H9 (cell line): ENCODE data around the gene SLC7A1. TPM values are rescaled to one million over a fixed set of nuclear protein-coding genes. Genes with fewer than 3 reads are reported as not detected.
A peak's percentile ranks its signal among the peaks of the same experiment; 100 is the strongest.

Experiments used
- DNase-seq: peaks from one replicate; pipeline ENCODE4 v3.0.0-alpha.2; 2017
- H2AFZ ChIP-seq: one replicate; pipeline ENCODE4 v1.6.1; 2013; ENCODE audit warnings: mild to moderate bottlenecking, low read length, control low read depth, moderate library complexity
- H2AK5ac ChIP-seq: 2 replicates; pipeline ENCODE4 v1.6.1; 2013; ENCODE audit warnings: low read length, control low read depth, mixed read lengths; ENCODE audit not compliant: insufficient read length
- H2BK120ac ChIP-seq: one replicate; pipeline ENCODE4 v1.6.1; 2013; ENCODE audit warnings: low read depth, mild to moderate bottlenecking, low read length, control low read depth, inconsistent platforms; ENCODE audit not compliant: poor library complexity, severe bottlenecking
- H2BK12ac ChIP-seq: 2 replicates; pipeline ENCODE4 v1.6.1; 2013; ENCODE audit warnings: low read length, control low read depth, mixed read lengths, low read depth; ENCODE audit not compliant: insufficient read length
- H2BK15ac ChIP-seq: 2 replicates; pipeline ENCODE4 v1.6.1; 2013; ENCODE audit warnings: low read depth, low read length, control low read depth
- H2BK20ac ChIP-seq: one replicate; pipeline ENCODE4 v1.6.1; 2013; ENCODE audit warnings: low read depth, mild to moderate bottlenecking, low read length, control low read depth, inconsistent platforms; ENCODE audit not compliant: poor library complexity, severe bottlenecking
- H2BK5ac ChIP-seq: 2 replicates; pipeline ENCODE4 v1.6.1; 2013; ENCODE audit warnings: low read length, control low read depth, mixed read lengths; ENCODE audit not compliant: insufficient read length
- H3K14ac ChIP-seq: 2 replicates; pipeline ENCODE4 v1.6.1; 2013; ENCODE audit warnings: low read length, control low read depth; ENCODE audit not compliant: insufficient read depth
- H3K18ac ChIP-seq: 2 replicates; pipeline ENCODE4 v1.6.1; 2013; ENCODE audit warnings: low read depth, mild to moderate bottlenecking, mixed read lengths, low read length, control low read depth; ENCODE audit not compliant: insufficient read length
- H3K23ac ChIP-seq: 2 replicates; pipeline ENCODE4 v1.6.1; 2013; ENCODE audit warnings: low read length, control low read depth, mixed read lengths, low read depth; ENCODE audit not compliant: insufficient read length
- H3K23me2 ChIP-seq: 2 replicates; pipeline ENCODE4 v1.6.1; 2013; ENCODE audit warnings: low read depth, mild to moderate bottlenecking, mixed read lengths, low read length, control low read depth; ENCODE audit not compliant: insufficient read length, poor library complexity, severe bottlenecking
- H3K27ac ChIP-seq: 2 replicates; pipeline ENCODE4 v1.5.1; 2013; ENCODE audit warnings: low read length, control low read depth, mixed read lengths, low read depth; ENCODE audit not compliant: insufficient read length
- H3K27me3 ChIP-seq: 2 replicates; pipeline ENCODE4 v1.6.1; 2013; ENCODE audit warnings: low read length, control low read depth, inconsistent platforms; ENCODE audit not compliant: insufficient read depth
- H3K4ac ChIP-seq: 2 replicates; pipeline ENCODE4 v1.6.1; 2013; ENCODE audit warnings: low read depth, mild to moderate bottlenecking, control low read depth, inconsistent platforms, low read length, moderate library complexity
- H3K4me1 ChIP-seq: 2 replicates; pipeline ENCODE4 v1.6.1; 2013; ENCODE audit warnings: low read length, control low read depth, inconsistent platforms; ENCODE audit not compliant: insufficient read depth
- H3K4me2 ChIP-seq: 2 replicates; pipeline ENCODE4 v1.6.1; 2013; ENCODE audit warnings: low read length, control low read depth, mixed read lengths; ENCODE audit not compliant: insufficient read length, insufficient read depth
- H3K56ac ChIP-seq: 2 replicates; pipeline ENCODE4 v1.6.1; 2013; ENCODE audit warnings: low read depth, mild to moderate bottlenecking, mixed read lengths, low read length, control low read depth; ENCODE audit not compliant: insufficient read length
- H3K79me1 ChIP-seq: 2 replicates; pipeline ENCODE4 v1.6.1; 2013; ENCODE audit warnings: low read depth, mild to moderate bottlenecking, moderate library complexity, low read length, control low read depth, inconsistent platforms; ENCODE audit not compliant: insufficient read depth, poor library complexity, severe bottlenecking
- H3K79me2 ChIP-seq: 2 replicates; pipeline ENCODE4 v1.6.1; 2013; ENCODE audit warnings: low read length, control low read depth, inconsistent platforms; ENCODE audit not compliant: insufficient read depth
- H3K9ac ChIP-seq: 2 replicates; pipeline ENCODE4 v1.6.1; 2013; ENCODE audit warnings: low read length, control low read depth, mixed read lengths; ENCODE audit not compliant: insufficient read length; ENCODE audit errors: extremely low read depth
- H3K9me3 ChIP-seq: one replicate; pipeline ENCODE4 v1.6.1; 2013; ENCODE audit warnings: low read depth, low read length, inconsistent platforms; ENCODE audit not compliant: control insufficient read depth
- H3T11ph ChIP-seq: one replicate; pipeline ENCODE4 v1.6.1; 2013; ENCODE audit warnings: mild to moderate bottlenecking, low read length, control low read depth, inconsistent platforms
- H4K20me1 ChIP-seq: one replicate; pipeline ENCODE4 v1.6.1; 2013; ENCODE audit not compliant: control insufficient read depth, insufficient read length, insufficient read depth
- H4K5ac ChIP-seq: 2 replicates; pipeline ENCODE4 v1.6.1; 2013; ENCODE audit warnings: low read depth, mild to moderate bottlenecking, mixed read lengths, low read length, control low read depth; ENCODE audit not compliant: insufficient read length
- H4K8ac ChIP-seq: replicated peaks from 2 replicates; pipeline ENCODE4 v1.6.1; 2013; ENCODE audit warnings: low read length, control low read depth, mixed read lengths, low read depth; ENCODE audit not compliant: insufficient read length
- H4K91ac ChIP-seq: 2 replicates; pipeline ENCODE4 v1.6.1; 2013; ENCODE audit warnings: low read depth, mild to moderate bottlenecking, moderate library complexity, mixed read lengths, low read length, control low read depth; ENCODE audit not compliant: insufficient read length
- H3K27ac Mint-ChIP-seq, 3 experiments: 2 replicates in 2 of 3; 3 replicates in 1 of 3; pipeline ENCODE4 v1.8.0; 2020 to 2021; ENCODE audit warnings: mixed read lengths in 3 of 3, mild to moderate bottlenecking in 1 of 3, moderate library complexity in 1 of 3
- H3K27me3 Mint-ChIP-seq: 2 replicates; pipeline ENCODE4 v1.8.0; 2021; ENCODE audit warnings: low read depth, mild to moderate bottlenecking, moderate library complexity, mixed read lengths
- H3K36me3 Mint-ChIP-seq, 3 experiments: 2 replicates in 2 of 3; 3 replicates in 1 of 3; pipeline ENCODE4 v1.8.0; 2020 to 2021; ENCODE audit warnings: low read depth in 3 of 3, mixed read lengths in 3 of 3; ENCODE audit not compliant: insufficient read depth in 1 of 3
- H3K4me1 Mint-ChIP-seq, 2 experiments: 2 replicates each; pipeline ENCODE4 v1.8.0; 2020; ENCODE audit warnings: mixed read lengths in 2 of 2
- H3K4me3 Mint-ChIP-seq, 2 experiments: 2 replicates in 1 of 2; 3 replicates in 1 of 2; pipeline ENCODE4 v1.8.0; 2020 to 2021; ENCODE audit warnings: mild to moderate bottlenecking in 2 of 2, mixed read lengths in 2 of 2, moderate library complexity in 1 of 2
- H3K9me3 Mint-ChIP-seq, 2 experiments: 2 replicates in 1 of 2; 3 replicates in 1 of 2; pipeline ENCODE4 v1.8.0; 2020; ENCODE audit warnings: mild to moderate bottlenecking in 2 of 2, mixed read lengths in 2 of 2, moderate library complexity in 1 of 2
- WGBS: extraction: QIAGEN DNeasy Blood & Tissue Kit; methylation state at CpG from one replicate; pipeline ENCODE4 v1.1.7; 2013; ENCODE audit warnings: missing lambda C conversion rate, low lambda C conversion rate, mixed read lengths; ENCODE audit not compliant: insufficient read length; ENCODE audit errors: extremely low coverage; 5-methylcytosine and 5-hydroxymethylcytosine counted together
- total RNA-seq: library from RNA; stranded (reverse); gene quantifications from 2 replicates; pipeline ENCODE4 v1.2.1, GENCODE V29; 2021
- TF ChIP-seq, protein P1 (sequence below): fragments of 200-600 bp; sonication (generic); conservative IDR thresholded peaks from 3 replicates; pipeline ENCODE4 v1.8.0; 2021; ENCODE audit warnings: antibody characterized with exemption, mild to moderate bottlenecking

SLC7A1 gene
- total RNA-seq, 1 experiment from 2014 or later = 109 TPM

DNA sequence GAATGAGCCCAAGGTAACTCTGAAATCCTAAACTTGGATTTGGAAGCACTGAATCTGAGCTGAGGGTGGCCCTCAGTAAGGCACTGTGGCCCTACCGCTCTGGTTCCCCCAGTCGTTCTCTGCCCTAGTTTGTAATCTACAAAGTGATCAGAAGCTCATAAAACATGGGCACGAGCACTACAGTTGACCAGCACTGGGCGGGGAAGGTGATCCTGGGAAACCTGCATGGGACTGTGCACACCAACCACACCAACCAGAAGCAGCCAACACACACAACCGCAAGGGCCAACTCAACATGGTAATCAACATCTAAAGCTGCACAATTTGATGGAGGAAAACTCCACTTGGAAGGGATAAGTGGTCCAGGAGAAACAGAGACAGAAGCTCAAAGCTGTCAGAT lies 22.9 kb downstream of the SLC7A1 start:
- H3K9me3 ChIP-seq = no peaks in the 10 kb centered on the region
- Mint-ChIP-seq H3K4me3 (no peak overlapping the region), H3K9me3 (no peaks in the 10 kb centered on the region), H3K27ac (peak overlapping the region in 2 of 3 experiments; percentile 12; a peak in 2 of 7 replicates), H3K4me1 (peaks cover 49 to 54% of the 10 kb centered on the region in 2 experiments), H3K36me3 (peaks cover 5 to 18% (median 14%) of the 10 kb centered on the region in 3 experiments; a peak in 5 of 7 replicates), H3K27me3 (no peaks in the 10 kb centered on the region)
- H2BK20ac ChIP-seq = no peak overlapping the region
- no peak overlapping the region for H2AK5ac ChIP-seq
- H3K18ac ChIP-seq = no peak overlapping the region
- no peaks in the 10 kb centered on the region for H3K27me3 ChIP-seq
- H3K4me2 ChIP-seq = no peak overlapping the region
- no peak overlapping the region for H3K14ac ChIP-seq
- no peak overlapping the region for H2AFZ ChIP-seq
- no peaks in the 10 kb centered on the region for H3K23me2 ChIP-seq
- peaks cover 8% of the 10 kb centered on the region for H3K79me1 ChIP-seq
- H3K27ac ChIP-seq = no peak overlapping the region
- H3K79me2 ChIP-seq = peaks cover 76% of the 10 kb centered on the region
- no peak overlapping the region for H3K56ac ChIP-seq
- H3T11ph ChIP-seq = no peak overlapping the region
- H4K5ac ChIP-seq = no peak overlapping the region
- H2BK12ac ChIP-seq = no peak overlapping the region
- H4K91ac ChIP-seq = no peak overlapping the region
- TF ChIP-seq, protein P1, sequence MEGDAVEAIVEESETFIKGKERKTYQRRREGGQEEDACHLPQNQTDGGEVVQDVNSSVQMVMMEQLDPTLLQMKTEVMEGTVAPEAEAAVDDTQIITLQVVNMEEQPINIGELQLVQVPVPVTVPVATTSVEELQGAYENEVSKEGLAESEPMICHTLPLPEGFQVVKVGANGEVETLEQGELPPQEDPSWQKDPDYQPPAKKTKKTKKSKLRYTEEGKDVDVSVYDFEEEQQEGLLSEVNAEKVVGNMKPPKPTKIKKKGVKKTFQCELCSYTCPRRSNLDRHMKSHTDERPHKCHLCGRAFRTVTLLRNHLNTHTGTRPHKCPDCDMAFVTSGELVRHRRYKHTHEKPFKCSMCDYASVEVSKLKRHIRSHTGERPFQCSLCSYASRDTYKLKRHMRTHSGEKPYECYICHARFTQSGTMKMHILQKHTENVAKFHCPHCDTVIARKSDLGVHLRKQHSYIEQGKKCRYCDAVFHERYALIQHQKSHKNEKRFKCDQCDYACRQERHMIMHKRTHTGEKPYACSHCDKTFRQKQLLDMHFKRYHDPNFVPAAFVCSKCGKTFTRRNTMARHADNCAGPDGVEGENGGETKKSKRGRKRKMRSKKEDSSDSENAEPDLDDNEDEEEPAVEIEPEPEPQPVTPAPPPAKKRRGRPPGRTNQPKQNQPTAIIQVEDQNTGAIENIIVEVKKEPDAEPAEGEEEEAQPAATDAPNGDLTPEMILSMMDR = no peak
- no peak overlapping the region for H3K4ac ChIP-seq
- H3K9ac ChIP-seq = no peak overlapping the region
- peaks cover 2% of the 10 kb centered on the region for H4K20me1 ChIP-seq
- DNase-seq = no peak
- no CpG with 5 or more reads among the region's 5 CpGs for WGBS
- no peak overlapping the region for H2BK15ac ChIP-seq
- no peak overlapping the region for H4K8ac ChIP-seq
- peaks cover 6% of the 10 kb centered on the region for H3K4me1 ChIP-seq
- H2BK120ac ChIP-seq = no peak overlapping the region
- H2BK5ac ChIP-seq = no peak overlapping the region
- H3K23ac ChIP-seq = no peak overlapping the region
